Stomach (tissue), 4 donors: ENCODE data around the gene KIRREL3.

Experiments used
- CTCF ChIP-seq, 7 experiments: fragments of 450-650 bp in 4 of 7; fragments of 200-600 bp in 3 of 7; sonication (generic) in 3 of 7; IDR thresholded peaks; one replicate each; pipeline ENCODE4 v1.5.1; 2016 to 2019; ENCODE audit warnings: antibody characterized with exemption in 7 of 7, control low read depth in 2 of 7, mild to moderate bottlenecking in 1 of 7
- EP300 ChIP-seq: sonication (generic); formaldehyde crosslinking; IDR thresholded peaks from one replicate; pipeline ENCODE4 v1.6.1; 2017; ENCODE audit warnings: antibody characterized with exemption
- POLR2AphosphoS5 ChIP-seq, 3 donors: sonication (generic); formaldehyde crosslinking; IDR thresholded peaks; one replicate each; pipeline ENCODE4 v1.6.1; 2016; ENCODE audit warnings: antibody characterized with exemption in 3 of 3

DNA sequence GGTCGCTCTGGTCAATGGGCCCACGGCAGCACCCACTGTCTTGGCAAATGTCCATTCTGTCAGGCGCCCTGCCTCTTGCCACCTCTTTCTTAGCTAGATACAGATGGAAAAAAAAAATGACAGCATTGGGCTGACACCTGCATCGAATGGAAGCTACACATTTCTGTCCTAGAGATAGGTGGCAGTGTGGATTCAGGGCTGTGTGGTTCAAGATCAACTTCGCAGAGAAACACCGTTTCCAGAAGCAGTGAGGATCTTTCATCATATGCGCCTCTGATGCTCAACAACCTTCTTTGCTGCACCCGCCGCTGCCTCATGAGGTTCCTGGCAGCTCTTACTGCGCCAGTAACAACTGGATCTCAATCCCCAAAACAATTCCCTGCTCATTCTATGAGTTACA, 236.3 kb downstream of the KIRREL3 start:
- TF ChIP-seq EP300 (no peak), CTCF (IDR thresholded peaks at IDR 0.05) (no peak), POLR2AphosphoS5 (IDR thresholded peaks at IDR 0.05) (no peak)
